A549 (cell line): ENCODE data around the gene PAK1.

Source experiments
- CEBPB ChIP-seq, 2 experiments: fragments of >200 bp in 1 of 2; sonication (Bioruptor Twin) in 1 of 2; formaldehyde crosslinking in 1 of 2; IDR thresholded peaks; 2 replicates each; pipeline ENCODE4 v1.6.1; 2012 to 2016
- CHD2 ChIP-seq: fragments of 150-350 bp; IDR thresholded peaks from 2 replicates; pipeline ENCODE4 v1.6.1; 2014; ENCODE audit warnings: low read length; ENCODE audit not compliant: partially characterized antibody
- CTCF ChIP-seq: fragments of >200 bp; sonication (Bioruptor Twin); formaldehyde crosslinking; IDR thresholded peaks from 3 replicates; pipeline ENCODE4 v1.5.1; 2016
- EP300 ChIP-seq, 2 experiments: fragments of >200 bp; sonication (Bioruptor Twin); formaldehyde crosslinking; IDR thresholded peaks; 2 replicates in 1 of 2; 3 replicates in 1 of 2; pipeline ENCODE4 v1.6.1; 2016 to 2017
- JUN ChIP-seq, 2 experiments: fragments of >200 bp; sonication (Bioruptor Twin); formaldehyde crosslinking; IDR thresholded peaks; 2 replicates in 1 of 2; 3 replicates in 1 of 2; pipeline ENCODE4 v1.6.1; 2016 to 2017
- KDM5A ChIP-seq: fragments of 200-600 bp; sonication (generic); IDR thresholded peaks from 2 replicates; pipeline ENCODE4 v1.6.1; 2016; ENCODE audit warnings: antibody characterized with exemption, mild to moderate bottlenecking
- POLR2A ChIP-seq: IDR thresholded peaks from 2 replicates; pipeline ENCODE4 v1.6.1; 2012; ENCODE audit warnings: mild to moderate bottlenecking, low read length
- RAD21 ChIP-seq, 2 experiments: fragments of >200 bp in 1 of 2; sonication (Bioruptor Twin) in 1 of 2; formaldehyde crosslinking in 1 of 2; IDR thresholded peaks in 1 of 2; conservative IDR thresholded peaks in 1 of 2; 2 replicates in 1 of 2; 3 replicates in 1 of 2; pipeline ENCODE4 v1.6.1; 2012 to 2018; ENCODE audit warnings: inconsistent platforms in 1 of 2
- RNF2 ChIP-seq: fragments of 200-600 bp; sonication (generic); IDR thresholded peaks from 2 replicates; pipeline ENCODE4 v1.6.1; 2016; ENCODE audit warnings: low read depth, mild to moderate bottlenecking, antibody characterized with exemption, moderate library complexity, borderline replicate concordance
- SMC3 ChIP-seq: fragments of >200 bp; sonication (Bioruptor Twin); formaldehyde crosslinking; IDR thresholded peaks from 3 replicates; pipeline ENCODE4 v1.6.1; 2018; ENCODE audit warnings: inconsistent platforms
- TP53 ChIP-seq: fragments of 250-450 bp; sonication (Bioruptor Pico); IDR thresholded peaks from 2 replicates; pipeline ENCODE4 v1.5.0; 2021; ENCODE audit warnings: mild to moderate bottlenecking, moderate library complexity
- ZNF302 ChIP-seq: fragments of 250-450 bp; sonication (Bioruptor Pico); IDR thresholded peaks from 2 replicates; pipeline ENCODE4 v1.9.0; 2021; ENCODE audit warnings: inconsistent platforms, mild to moderate bottlenecking, moderate library complexity
- TF ChIP-seq, protein P1 (sequence below): IDR thresholded peaks from 2 replicates; pipeline ENCODE4 v1.6.1; 2012

DNA sequence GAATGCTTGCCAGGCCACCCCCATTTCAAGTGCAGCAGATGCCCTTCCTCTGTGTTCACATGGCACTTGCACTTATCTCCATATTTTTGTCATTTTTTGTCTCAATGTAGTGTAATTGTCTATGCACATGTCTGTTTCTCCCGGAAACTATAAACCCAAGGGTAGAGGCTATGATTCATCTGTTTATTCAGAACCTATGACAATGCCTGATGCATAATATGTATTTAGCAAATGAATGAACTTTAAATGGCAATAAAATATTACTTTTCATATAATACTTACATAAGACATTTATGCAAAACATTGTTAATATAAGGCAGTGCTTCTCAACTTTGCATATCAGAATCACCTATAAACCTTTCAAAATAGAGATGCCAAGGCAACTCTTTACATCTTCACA is 6.7 kb downstream of the PAK1 start:
- no peak for TF ChIP-seq CTCF
- TF ChIP-seq SMC3, result no peak
- no peak for TF ChIP-seq POLR2A
- TF ChIP-seq, protein P1, sequence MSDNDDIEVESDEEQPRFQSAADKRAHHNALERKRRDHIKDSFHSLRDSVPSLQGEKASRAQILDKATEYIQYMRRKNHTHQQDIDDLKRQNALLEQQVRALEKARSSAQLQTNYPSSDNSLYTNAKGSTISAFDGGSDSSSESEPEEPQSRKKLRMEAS, result no peak
- no peak for TF ChIP-seq RNF2
- no peak for TF ChIP-seq CEBPB (IDR thresholded peaks at IDR 0.05)
- no peak for TF ChIP-seq KDM5A
- TF ChIP-seq EP300 (IDR thresholded peaks at IDR 0.05), result no peak
- no peak for TF ChIP-seq JUN (IDR thresholded peaks at IDR 0.05)
- TF ChIP-seq ZNF302, result no peak
- TF ChIP-seq CHD2, result no peak
- TF ChIP-seq RAD21 (conservative IDR thresholded peaks at IDR 0.05 in 1 of 2, IDR thresholded peaks at IDR 0.05 in 1 of 2), result no peak
- no peak for TF ChIP-seq TP53 (CRISPR knock-in tag)
